ENCODE measurements around the gene NCAPG2.

Gene NCAPG2

GRCh38 chr7:158588878-158589442 is 115.6 kb downstream of the NCAPG2 start:
- POLR2A ChIA-PET = no interaction called here
- CTCF ChIA-PET = interaction anchor here (0.7 kb wide), 1 partner anchor 19 kb away, joined by 4 read pairs; no protein-coding TSS in a partner anchor
- TF ChIP-seq CTBP1 (IDR thresholded peaks at IDR 0.05; ENCODE audit: borderline replicate concordance) = no peak
- TF ChIP-seq SP1 (IDR thresholded peaks at IDR 0.05) = no peak
- no peak for TF ChIP-seq TARDBP (IDR thresholded peaks at IDR 0.05)
- no peak for DNase-seq (ENCODE audit: extremely low spot score)

GRCh38 chr7:158588085-158588877 is 116.3 kb downstream of the NCAPG2 start:
- DNase-seq (ENCODE audit: extremely low spot score) = no peak
- ChIA-PET CTCF (no interaction called here), POLR2A (no interaction called here)
- TF ChIP-seq FOXM1 (IDR thresholded peaks at IDR 0.05; ENCODE audit: borderline replicate concordance) = no peak
- no peak for TF ChIP-seq L3MBTL2 (conservative IDR thresholded peaks at IDR 0.05)
- no peak for TF ChIP-seq CTBP1 (IDR thresholded peaks at IDR 0.05; ENCODE audit: borderline replicate concordance)
- no peak for TF ChIP-seq SP1 (IDR thresholded peaks at IDR 0.05)
- no peak for TF ChIP-seq TARDBP (IDR thresholded peaks at IDR 0.05)
- no peak for TF ChIP-seq ZNF384 (IDR thresholded peaks at IDR 0.05)

- ChIA-PET POLR2A (no interaction called here), CTCF (no interaction called here)
- TF ChIP-seq BHLHE40 (IDR thresholded peaks at IDR 0.05; ENCODE audit: borderline replicate concordance) (no peak), SP1 (IDR thresholded peaks at IDR 0.05) (no peak)
- DNase-seq (ENCODE audit: extremely low spot score) = peak; percentile 100
Measured at GRCh38 chr7:158587162-158588084, 117.2 kb downstream of the NCAPG2 start, which contains the start of gene PTPRN2. PTPRN2 (minus strand) TSS chr7:158587823.

- POLR2A ChIA-PET = no interaction called here
- DNase-seq (ENCODE audit: extremely low spot score) = no peak
- CTCF ChIA-PET = no interaction called here
- TF ChIP-seq ELF4 (IDR thresholded peaks at IDR 0.05) (no peak), FOXM1 (IDR thresholded peaks at IDR 0.05; ENCODE audit: borderline replicate concordance) (no peak), HDGF (IDR thresholded peaks at IDR 0.05; ENCODE audit: borderline replicate concordance) (no peak), SP1 (IDR thresholded peaks at IDR 0.05) (no peak), PKNOX1 (IDR thresholded peaks at IDR 0.05) (no peak), SUZ12 (IDR thresholded peaks at IDR 0.05) (no peak), TARDBP (IDR thresholded peaks at IDR 0.05) (no peak), NFRKB (IDR thresholded peaks at IDR 0.05) (no peak), L3MBTL2 (conservative IDR thresholded peaks at IDR 0.05) (no peak), CTBP1 (IDR thresholded peaks at IDR 0.05; ENCODE audit: borderline replicate concordance) (no peak), LEF1 (IDR thresholded peaks at IDR 0.05; ENCODE audit: borderline replicate concordance) (no peak), FOXK2 (IDR thresholded peaks at IDR 0.05) (no peak), ZNF384 (IDR thresholded peaks at IDR 0.05) (no peak), BHLHE40 (IDR thresholded peaks at IDR 0.05; ENCODE audit: borderline replicate concordance) (no peak), FOXA1 (IDR thresholded peaks at IDR 0.05) (no peak)
Measured at GRCh38 chr7:158586499-158587161, 118.0 kb downstream of the NCAPG2 start.

GRCh38 chr7:158585721-158586498 is 118.7 kb downstream of the NCAPG2 start:
- no peak for TF ChIP-seq BHLHE40 (IDR thresholded peaks at IDR 0.05; ENCODE audit: borderline replicate concordance)
- TF ChIP-seq SP1 (IDR thresholded peaks at IDR 0.05) = no peak
- no peak for TF ChIP-seq FOXM1 (IDR thresholded peaks at IDR 0.05; ENCODE audit: borderline replicate concordance)
- TF ChIP-seq FOXA1 (IDR thresholded peaks at IDR 0.05) = no peak
- no peak for TF ChIP-seq SUZ12 (IDR thresholded peaks at IDR 0.05)
- no peak for TF ChIP-seq LEF1 (IDR thresholded peaks at IDR 0.05; ENCODE audit: borderline replicate concordance)
- no peak for TF ChIP-seq ZNF384 (IDR thresholded peaks at IDR 0.05)
- no peak for TF ChIP-seq L3MBTL2 (conservative IDR thresholded peaks at IDR 0.05)
- no peak for TF ChIP-seq HDGF (IDR thresholded peaks at IDR 0.05; ENCODE audit: borderline replicate concordance)
- TF ChIP-seq PKNOX1 (IDR thresholded peaks at IDR 0.05) = no peak
- no peak for TF ChIP-seq NFRKB (IDR thresholded peaks at IDR 0.05)
- TF ChIP-seq TARDBP (IDR thresholded peaks at IDR 0.05) = no peak
- no peak for TF ChIP-seq FOXK2 (IDR thresholded peaks at IDR 0.05)
- TF ChIP-seq ARNT (IDR thresholded peaks at IDR 0.05) = no peak
- POLR2A ChIA-PET = no interaction called here
- DNase-seq (ENCODE audit: extremely low spot score) = no peak
- CTCF ChIA-PET = interaction anchor here (0.6 kb wide), 1 partner anchor 110 kb away, joined by 3 read pairs; no protein-coding TSS in a partner anchor

- TF ChIP-seq FOXA1 (IDR thresholded peaks at IDR 0.05) (no peak), BHLHE40 (IDR thresholded peaks at IDR 0.05; ENCODE audit: borderline replicate concordance) (no peak), PKNOX1 (IDR thresholded peaks at IDR 0.05) (no peak), ELF4 (IDR thresholded peaks at IDR 0.05) (no peak), TARDBP (IDR thresholded peaks at IDR 0.05) (no peak), L3MBTL2 (conservative IDR thresholded peaks at IDR 0.05) (no peak), ARNT (IDR thresholded peaks at IDR 0.05) (no peak), NFRKB (IDR thresholded peaks at IDR 0.05) (no peak), FOXM1 (IDR thresholded peaks at IDR 0.05; ENCODE audit: borderline replicate concordance) (no peak), ZNF384 (IDR thresholded peaks at IDR 0.05) (no peak), SUZ12 (IDR thresholded peaks at IDR 0.05) (no peak), LEF1 (IDR thresholded peaks at IDR 0.05; ENCODE audit: borderline replicate concordance) (no peak), SP1 (IDR thresholded peaks at IDR 0.05) (no peak), CTBP1 (IDR thresholded peaks at IDR 0.05; ENCODE audit: borderline replicate concordance) (no peak), FOXK2 (IDR thresholded peaks at IDR 0.05) (no peak)
- CTCF ChIA-PET = no interaction called here
- DNase-seq (ENCODE audit: extremely low spot score) = no peak
- POLR2A ChIA-PET = no interaction called here
Measured at GRCh38 chr7:158584407-158584806, 120.2 kb downstream of the NCAPG2 start.

Measured in HEK293T (cell line).